ENCODE measurements around the gene GRB10.
A peak's percentile ranks its signal among the peaks of the same experiment; 100 is the strongest.

GRB10 gene

GRCh38 chr7:50745336-50745735 is 37.4 kb downstream of the GRB10 start:
- WGBS, 2 donors (ENCODE audit: extremely low coverage in 2 of 2, insufficient read length in 2 of 2, insufficient replicate concordance in 1 of 2) = no CpG with 5 or more reads among the region's 7 CpGs
- Histone ChIP-seq H2AFZ (ENCODE audit: low read length) (no peak overlapping the region), H3K4ac (ENCODE audit: low read length) (no peak overlapping the region), H4K8ac (ENCODE audit: low read depth, low read length) (no peak overlapping the region), H3K27me3 (ENCODE audit: control insufficient read depth in 3 of 3, insufficient read depth in 3 of 3, low read depth in 1 of 3, low read length in 3 of 3) (peaks cover 0 to 2% (median 0%) of the 10 kb centered on the region in 3 experiments), H3K4me3 (ENCODE audit: low read length in 2 of 2) (no peak overlapping the region), H2AK5ac (ENCODE audit: low read depth, low read length) (no peak overlapping the region), H3K23ac (ENCODE audit: low read depth, low read length, poor library complexity) (no peak overlapping the region), H3K4me1 (ENCODE audit: control insufficient read depth in 2 of 2, insufficient read depth in 1 of 2, low read depth in 1 of 2, low read length in 2 of 2) (peaks cover 0 to 9% of the 10 kb centered on the region in 2 donors), H3K18ac (ENCODE audit: low read length) (no peak overlapping the region), H2BK15ac (ENCODE audit: low read length) (no peak overlapping the region), H2BK12ac (ENCODE audit: low read length) (no peak overlapping the region), H3K79me1 (ENCODE audit: low read depth, low read length) (peaks cover 5% of the 10 kb centered on the region), H3K27ac (replicated peaks; ENCODE audit: low read length) (no peak overlapping the region), H3K4me2 (ENCODE audit: insufficient read depth, low read length, poor library complexity, severe bottlenecking) (no peak overlapping the region), H2BK5ac (ENCODE audit: low read length) (no peak overlapping the region), H3K9ac (ENCODE audit: low read depth, low read length, poor library complexity) (no peak overlapping the region), H3K36me3 (replicated peaks in 1 of 2; ENCODE audit: control insufficient read depth in 2 of 2, insufficient read depth in 2 of 2, low read length in 2 of 2) (peaks cover 0 to 62% of the 10 kb centered on the region in 2 donors), H4K91ac (ENCODE audit: low read depth, low read length, poor library complexity) (no peak overlapping the region), H3K9me3 (replicated peaks in 1 of 2; ENCODE audit: control insufficient read depth in 2 of 2, insufficient read depth in 1 of 2, low read depth in 1 of 2, low read length in 2 of 2) (peaks cover 0 to 3% of the 10 kb centered on the region in 2 donors), H3K14ac (ENCODE audit: low read length) (no peak overlapping the region), H2BK120ac (ENCODE audit: low read depth, low read length) (no peak overlapping the region)
- DNase-seq (ENCODE audit: low spot score) = no peak

- H4K8ac ChIP-seq (ENCODE audit: low read depth, low read length) = no peak overlapping the region
- H3K79me1 ChIP-seq (ENCODE audit: low read depth, low read length) = peaks cover 5% of the 10 kb centered on the region
- WGBS, 2 donors (ENCODE audit: extremely low coverage in 2 of 2, insufficient read length in 2 of 2, insufficient replicate concordance in 1 of 2) = no CpG with 5 or more reads among the region's 11 CpGs
- H3K14ac ChIP-seq (ENCODE audit: low read length) = no peak overlapping the region
- H2BK5ac ChIP-seq (ENCODE audit: low read length) = no peak overlapping the region
- H3K23ac ChIP-seq (ENCODE audit: low read depth, low read length, poor library complexity) = no peak overlapping the region
- H3K9ac ChIP-seq (ENCODE audit: low read depth, low read length, poor library complexity) = no peak overlapping the region
- H3K27me3 ChIP-seq (ENCODE audit: control insufficient read depth in 3 of 3, insufficient read depth in 3 of 3, low read depth in 1 of 3, low read length in 3 of 3) = peaks cover 0 to 2% (median 0%) of the 10 kb centered on the region in 3 experiments
- no peak overlapping the region for H3K4ac ChIP-seq (ENCODE audit: low read length)
- H2AK5ac ChIP-seq (ENCODE audit: low read depth, low read length) = no peak overlapping the region
- no peak overlapping the region for H2BK12ac ChIP-seq (ENCODE audit: low read length)
- H2BK15ac ChIP-seq (ENCODE audit: low read length) = no peak overlapping the region
- H2AFZ ChIP-seq (ENCODE audit: low read length) = no peak overlapping the region
- H3K18ac ChIP-seq (ENCODE audit: low read length) = peak overlapping the region; percentile 18
- peaks cover 3 to 11% of the 10 kb centered on the region in 2 donors for H3K4me1 ChIP-seq (ENCODE audit: control insufficient read depth in 2 of 2, insufficient read depth in 1 of 2, low read depth in 1 of 2, low read length in 2 of 2)
- H3K4me3 ChIP-seq (ENCODE audit: low read length in 2 of 2) = no peak overlapping the region
- no peak overlapping the region for H3K4me2 ChIP-seq (ENCODE audit: insufficient read depth, low read length, poor library complexity, severe bottlenecking)
- no peak for DNase-seq (ENCODE audit: low spot score)
- H2BK120ac ChIP-seq (ENCODE audit: low read depth, low read length) = no peak overlapping the region
- no peak overlapping the region for H3K27ac ChIP-seq (replicated peaks; ENCODE audit: low read length)
- H4K91ac ChIP-seq (ENCODE audit: low read depth, low read length, poor library complexity) = no peak overlapping the region
- H3K36me3 ChIP-seq (replicated peaks in 1 of 2; ENCODE audit: control insufficient read depth in 2 of 2, insufficient read depth in 2 of 2, low read length in 2 of 2) = peaks cover 0 to 50% of the 10 kb centered on the region in 2 donors
- peaks cover 0 to 3% of the 10 kb centered on the region in 2 donors for H3K9me3 ChIP-seq (replicated peaks in 1 of 2; ENCODE audit: control insufficient read depth in 2 of 2, insufficient read depth in 1 of 2, low read depth in 1 of 2, low read length in 2 of 2)
Observed at GRCh38 chr7:50743893-50744292, 38.8 kb downstream of the GRB10 start.

GRCh38 chr7:50743016-50743415 is 39.7 kb downstream of the GRB10 start:
- H4K91ac ChIP-seq (ENCODE audit: low read depth, low read length, poor library complexity) = no peak overlapping the region
- no peak overlapping the region for H3K27ac ChIP-seq (replicated peaks; ENCODE audit: low read length)
- no peak overlapping the region for H3K4me2 ChIP-seq (ENCODE audit: insufficient read depth, low read length, poor library complexity, severe bottlenecking)
- H3K4ac ChIP-seq (ENCODE audit: low read length) = no peak overlapping the region
- peaks cover 3 to 4% of the 10 kb centered on the region in 2 donors for H3K9me3 ChIP-seq (replicated peaks in 1 of 2; ENCODE audit: control insufficient read depth in 2 of 2, insufficient read depth in 1 of 2, low read depth in 1 of 2, low read length in 2 of 2)
- peaks cover 2% of the 10 kb centered on the region for H3K79me1 ChIP-seq (ENCODE audit: low read depth, low read length)
- H3K9ac ChIP-seq (ENCODE audit: low read depth, low read length, poor library complexity) = no peak overlapping the region
- H3K27me3 ChIP-seq (ENCODE audit: control insufficient read depth in 3 of 3, insufficient read depth in 3 of 3, low read depth in 1 of 3, low read length in 3 of 3) = peaks cover 0 to 2% (median 0%) of the 10 kb centered on the region in 3 experiments
- H2AFZ ChIP-seq (ENCODE audit: low read length) = no peak overlapping the region
- DNase-seq (ENCODE audit: low spot score) = no peak
- peaks cover 0 to 42% of the 10 kb centered on the region in 2 donors for H3K36me3 ChIP-seq (replicated peaks in 1 of 2; ENCODE audit: control insufficient read depth in 2 of 2, insufficient read depth in 2 of 2, low read length in 2 of 2)
- H2BK12ac ChIP-seq (ENCODE audit: low read length) = no peak overlapping the region
- WGBS, 2 donors (ENCODE audit: extremely low coverage in 2 of 2, insufficient read length in 2 of 2, insufficient replicate concordance in 1 of 2) = no CpG with 5 or more reads among the region's 2 CpGs
- H2AK5ac ChIP-seq (ENCODE audit: low read depth, low read length) = no peak overlapping the region
- H3K4me3 ChIP-seq (ENCODE audit: low read length in 2 of 2) = no peak overlapping the region
- H2BK15ac ChIP-seq (ENCODE audit: low read length) = no peak overlapping the region
- peaks cover 3 to 8% of the 10 kb centered on the region in 2 donors for H3K4me1 ChIP-seq (ENCODE audit: control insufficient read depth in 2 of 2, insufficient read depth in 1 of 2, low read depth in 1 of 2, low read length in 2 of 2)
- no peak overlapping the region for H4K8ac ChIP-seq (ENCODE audit: low read depth, low read length)
- no peak overlapping the region for H2BK5ac ChIP-seq (ENCODE audit: low read length)
- H3K14ac ChIP-seq (ENCODE audit: low read length) = no peak overlapping the region
- H3K23ac ChIP-seq (ENCODE audit: low read depth, low read length, poor library complexity) = no peak overlapping the region
- no peak overlapping the region for H2BK120ac ChIP-seq (ENCODE audit: low read depth, low read length)
- H3K18ac ChIP-seq (ENCODE audit: low read length) = no peak overlapping the region

- Histone ChIP-seq H2BK5ac (ENCODE audit: low read length) (no peak overlapping the region), H3K27me3 (ENCODE audit: control insufficient read depth in 3 of 3, insufficient read depth in 3 of 3, low read depth in 1 of 3, low read length in 3 of 3) (peaks cover 0 to 2% (median 0%) of the 10 kb centered on the region in 3 experiments), H2BK12ac (ENCODE audit: low read length) (no peak overlapping the region), H3K9me3 (replicated peaks in 1 of 2; ENCODE audit: control insufficient read depth in 2 of 2, insufficient read depth in 1 of 2, low read depth in 1 of 2, low read length in 2 of 2) (peaks cover 3 to 8% of the 10 kb centered on the region in 2 donors), H3K36me3 (replicated peaks in 1 of 2; ENCODE audit: control insufficient read depth in 2 of 2, insufficient read depth in 2 of 2, low read length in 2 of 2) (peaks cover 0 to 36% of the 10 kb centered on the region in 2 donors), H2BK15ac (ENCODE audit: low read length) (no peak overlapping the region), H3K4me1 (ENCODE audit: control insufficient read depth in 2 of 2, insufficient read depth in 1 of 2, low read depth in 1 of 2, low read length in 2 of 2) (peaks cover 3 to 5% of the 10 kb centered on the region in 2 donors), H2AFZ (ENCODE audit: low read length) (no peak overlapping the region), H3K9ac (ENCODE audit: low read depth, low read length, poor library complexity) (no peak overlapping the region), H3K4ac (ENCODE audit: low read length) (no peak overlapping the region), H3K4me2 (ENCODE audit: insufficient read depth, low read length, poor library complexity, severe bottlenecking) (no peak overlapping the region), H3K27ac (replicated peaks; ENCODE audit: low read length) (no peak overlapping the region), H3K23ac (ENCODE audit: low read depth, low read length, poor library complexity) (no peak overlapping the region), H4K91ac (ENCODE audit: low read depth, low read length, poor library complexity) (no peak overlapping the region), H3K79me1 (ENCODE audit: low read depth, low read length) (peaks cover 2% of the 10 kb centered on the region), H2AK5ac (ENCODE audit: low read depth, low read length) (no peak overlapping the region), H3K18ac (ENCODE audit: low read length) (no peak overlapping the region), H2BK120ac (ENCODE audit: low read depth, low read length) (no peak overlapping the region), H4K8ac (ENCODE audit: low read depth, low read length) (no peak overlapping the region), H3K14ac (ENCODE audit: low read length) (no peak overlapping the region), H3K4me3 (ENCODE audit: low read length in 2 of 2) (no peak overlapping the region)
- no peak for DNase-seq (ENCODE audit: low spot score)
- WGBS, 2 donors (ENCODE audit: extremely low coverage in 2 of 2, insufficient read length in 2 of 2, insufficient replicate concordance in 1 of 2) = no CpG with 5 or more reads among the region's 4 CpGs
Observed at GRCh38 chr7:50742401-50742800, 40.3 kb downstream of the GRB10 start.
